Stimulated activated CD4-positive, alpha-beta T cell treated with anti-CD3 and anti-CD28 coated beads, Interleukin-12 subunit alpha, Interleukin-12 subunit beta, amount 100 ng/mL, for 4 hours (primary cell): Measurements from ENCODE around the gene CLASRP.
"Not testable (repeated sequence)": the region's sequence is repeated elsewhere in the genome, so short reads cannot be mapped to it uniquely, and the experiment has no call there.

Experiments
- DNase-seq: peaks from one replicate; pipeline ENCODE4 v3.0.0-alpha.2; 2020

Gene CLASRP

DNA sequence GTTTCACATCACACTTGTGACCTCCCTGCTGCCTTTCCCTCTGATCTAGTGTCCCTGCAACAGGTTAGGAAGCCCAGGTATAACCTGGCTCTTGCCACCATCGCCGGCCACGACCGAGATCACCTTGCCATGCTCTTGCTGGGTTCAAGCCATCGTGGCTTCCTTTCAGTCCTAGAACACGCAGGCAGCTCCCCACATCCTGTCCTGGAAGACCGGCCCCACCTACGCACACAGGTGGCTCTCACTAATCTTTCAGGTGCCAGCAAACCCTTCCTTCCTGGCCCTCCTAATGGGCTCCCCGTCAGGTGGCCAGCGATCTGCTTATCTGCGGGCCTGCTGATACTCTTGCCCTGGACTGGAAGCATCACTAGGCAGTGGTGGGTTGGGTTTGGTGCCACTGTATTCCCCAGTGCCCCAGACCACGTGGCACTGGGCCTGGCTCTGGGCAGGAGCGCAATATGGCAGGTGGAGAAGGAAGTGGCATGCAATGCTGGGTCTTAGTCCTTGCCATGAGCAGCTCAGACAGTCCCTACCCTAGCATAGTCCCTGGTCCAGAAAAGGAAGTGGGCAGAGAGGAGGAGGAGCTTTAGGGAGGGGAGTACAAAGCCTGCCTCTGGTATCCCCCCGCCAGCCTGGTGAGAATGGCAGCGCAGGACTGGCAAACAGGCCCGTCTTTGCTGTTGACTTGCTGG, 66.0 kb downstream of the CLASRP start:
- no peak for DNase-seq

DNA sequence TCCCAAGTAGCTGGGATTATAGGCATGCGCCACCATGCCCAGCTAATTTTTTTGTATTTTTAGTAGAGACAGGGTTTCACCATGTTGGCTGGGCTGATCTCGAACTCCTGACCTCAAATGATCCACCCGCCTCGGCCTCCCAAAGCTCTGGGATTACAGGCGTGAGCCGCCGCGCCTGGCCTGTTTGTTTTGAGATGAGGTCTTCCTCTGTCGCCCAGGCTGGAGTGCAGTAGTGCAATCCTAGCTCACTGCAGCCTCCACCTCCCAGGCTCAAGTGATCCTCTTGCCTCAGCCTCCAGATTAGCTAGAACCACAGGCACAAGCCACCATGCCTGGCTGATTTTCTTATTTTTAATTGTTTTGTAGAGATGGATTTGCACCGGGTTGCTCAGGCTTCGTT, 67.5 kb downstream of the CLASRP start:
- not testable (repeated sequence) for DNase-seq

DNA sequence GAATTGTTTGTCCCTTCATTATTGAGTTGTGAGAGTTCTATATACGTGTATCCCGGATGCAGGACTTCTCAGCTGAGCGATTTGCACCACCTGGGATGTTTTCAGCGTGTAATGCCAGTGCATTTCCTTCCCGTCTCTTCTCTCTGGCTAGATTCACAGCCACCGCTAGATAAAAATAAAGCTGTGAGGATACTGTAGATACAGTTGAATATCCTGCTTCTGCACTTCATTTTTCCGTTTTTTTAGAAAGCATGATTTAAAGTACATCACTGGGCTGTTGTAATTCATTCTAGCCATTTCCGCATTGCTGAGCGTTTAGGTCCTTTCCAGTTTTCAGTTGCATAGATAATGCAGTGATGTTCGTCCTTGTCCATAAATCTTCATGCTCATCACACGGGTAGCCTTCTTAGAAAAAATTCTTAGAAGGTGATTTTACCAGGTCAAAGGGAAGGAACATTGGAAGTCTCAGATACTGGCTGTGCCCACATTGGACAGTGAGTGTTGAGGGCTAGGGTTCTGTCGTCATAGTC, 68.8 kb downstream of the CLASRP start:
- DNase-seq, result no peak

DNA sequence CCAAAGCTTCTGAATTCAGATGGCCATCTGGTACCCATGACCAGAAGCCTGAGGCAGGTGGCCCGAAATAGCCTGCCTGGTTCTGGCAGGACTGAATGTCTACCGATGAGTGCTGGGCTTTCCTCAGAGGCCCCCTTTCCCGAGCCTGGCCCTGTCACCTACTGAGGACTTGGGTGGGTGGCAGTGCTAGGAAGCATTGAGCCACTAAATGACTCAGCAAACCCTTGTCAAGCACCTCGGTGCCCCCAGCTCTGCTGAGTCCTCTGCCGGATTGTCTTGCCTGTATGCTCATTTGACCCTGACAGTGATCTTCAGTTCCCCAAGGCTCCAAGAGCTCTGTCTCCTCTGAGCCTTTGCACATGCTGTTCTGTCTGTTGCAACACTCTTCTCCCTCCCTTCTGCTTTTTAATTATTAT, 72.0 kb downstream of the CLASRP start:
- no peak for DNase-seq

DNA sequence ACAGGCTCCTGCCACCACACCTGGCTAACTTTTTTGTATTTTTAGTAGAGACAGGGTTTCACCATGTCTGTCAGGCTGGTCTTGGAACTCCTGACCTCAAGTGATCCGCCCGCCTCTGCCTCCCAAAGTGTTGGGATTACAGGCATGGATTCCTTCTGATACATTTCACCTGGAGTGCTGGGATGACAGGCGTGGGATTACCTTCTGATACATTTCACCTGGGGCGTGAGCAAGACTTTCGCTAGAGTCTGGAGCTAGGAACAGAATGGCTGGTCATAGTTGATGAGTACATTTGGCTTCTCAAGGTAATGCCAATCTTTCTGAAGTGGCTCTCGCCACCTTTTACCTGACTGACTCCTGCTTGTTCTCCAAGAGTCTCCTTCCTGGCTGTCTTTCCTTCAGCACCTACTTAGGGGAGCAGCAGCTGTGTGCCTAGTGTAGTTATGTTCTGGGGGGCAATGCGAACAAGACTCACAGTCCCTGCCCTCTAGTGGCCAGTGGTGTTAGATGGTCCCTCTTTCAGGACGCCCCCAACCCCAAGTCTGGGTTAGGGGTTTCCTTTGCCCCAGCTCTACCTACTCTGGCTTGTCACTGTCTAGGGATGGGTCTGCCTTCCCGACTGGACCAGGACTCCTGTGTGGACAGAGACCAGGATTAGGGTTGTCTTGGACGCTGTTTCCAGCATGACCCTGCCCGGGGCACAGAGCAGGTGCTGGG, 73.4 kb downstream of the CLASRP start:
- no peak for DNase-seq

DNA sequence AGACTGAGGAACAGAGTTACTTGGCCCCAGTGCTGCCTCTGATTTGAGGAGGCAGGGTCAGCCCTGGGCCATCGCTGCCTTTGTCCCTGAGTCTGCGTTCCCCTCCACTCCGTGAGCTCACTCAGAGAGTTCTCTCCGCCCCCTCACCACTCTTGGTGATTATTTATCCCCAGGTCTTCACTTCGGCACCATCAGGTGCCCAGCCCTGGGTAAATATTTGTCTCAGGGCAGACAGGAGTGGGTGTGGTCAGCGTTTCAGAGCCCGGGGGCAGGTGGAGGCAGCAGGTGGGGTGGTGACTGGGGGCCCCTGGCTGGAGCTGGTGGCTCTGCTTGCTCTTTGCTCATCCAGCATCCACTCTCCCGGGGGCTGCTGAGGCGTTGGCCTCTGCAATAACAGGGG, 74.8 kb downstream of the CLASRP start:
- no peak for DNase-seq

DNA sequence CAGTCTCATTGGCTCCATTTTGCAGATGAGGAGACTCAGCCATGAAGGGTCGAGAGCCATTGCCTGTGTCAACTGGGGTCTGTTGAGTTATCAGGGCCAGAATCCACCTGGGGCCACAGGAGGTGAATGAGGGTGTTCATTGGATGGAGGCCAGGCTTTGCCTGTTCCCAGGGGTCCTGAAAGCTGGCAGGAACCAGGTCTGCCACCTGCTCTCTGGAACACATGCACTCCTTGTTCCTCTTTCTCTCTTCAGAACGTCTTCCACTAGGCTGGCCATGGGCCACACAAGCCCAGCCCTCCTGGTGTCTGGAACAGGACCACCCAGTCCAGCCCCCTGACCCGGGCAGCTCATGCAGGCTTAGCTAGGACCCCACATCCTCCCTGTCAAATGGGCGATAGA, 75.3 kb downstream of the CLASRP start:
- DNase-seq, result no peak

DNA sequence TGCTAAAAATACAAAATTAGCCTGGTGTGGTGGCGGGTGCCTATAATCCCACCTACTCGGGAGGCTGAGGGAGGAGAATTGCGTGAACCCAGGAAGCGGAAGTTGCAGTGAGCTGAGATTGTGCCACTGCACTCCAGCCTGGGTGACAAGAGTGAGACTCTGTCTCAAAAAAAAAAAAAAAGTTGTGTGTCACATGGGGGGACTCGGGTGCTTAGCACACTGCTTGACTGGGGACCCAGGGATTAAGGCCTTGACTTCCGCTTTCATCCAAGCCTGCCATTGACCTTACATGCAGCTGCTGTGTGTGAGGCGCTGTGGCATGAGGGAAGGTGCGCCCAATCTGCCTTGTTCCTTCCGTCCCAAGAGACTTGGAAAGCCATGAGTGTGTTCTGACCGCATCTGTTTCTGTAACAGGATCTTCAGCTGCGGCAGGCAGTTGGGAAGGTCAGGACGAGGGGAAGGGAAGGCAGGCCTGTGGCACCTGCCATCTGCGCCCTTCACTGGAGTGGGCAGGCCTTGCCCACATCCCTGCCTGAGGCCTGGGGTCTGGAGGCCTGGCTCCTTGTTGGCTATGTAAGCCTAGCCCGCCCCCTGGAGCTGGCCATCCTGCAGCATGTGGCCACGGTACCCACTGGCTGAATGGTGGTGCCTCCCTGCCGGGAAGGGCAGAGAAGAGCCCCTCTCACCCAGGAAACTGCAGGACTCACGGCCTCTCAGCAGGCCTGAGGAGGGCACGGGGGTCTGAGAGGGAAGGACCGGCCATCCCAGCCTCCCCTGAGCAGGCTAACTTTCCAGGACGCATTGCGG, 77.2 kb downstream of the CLASRP start:
- DNase-seq, result no peak

DNA sequence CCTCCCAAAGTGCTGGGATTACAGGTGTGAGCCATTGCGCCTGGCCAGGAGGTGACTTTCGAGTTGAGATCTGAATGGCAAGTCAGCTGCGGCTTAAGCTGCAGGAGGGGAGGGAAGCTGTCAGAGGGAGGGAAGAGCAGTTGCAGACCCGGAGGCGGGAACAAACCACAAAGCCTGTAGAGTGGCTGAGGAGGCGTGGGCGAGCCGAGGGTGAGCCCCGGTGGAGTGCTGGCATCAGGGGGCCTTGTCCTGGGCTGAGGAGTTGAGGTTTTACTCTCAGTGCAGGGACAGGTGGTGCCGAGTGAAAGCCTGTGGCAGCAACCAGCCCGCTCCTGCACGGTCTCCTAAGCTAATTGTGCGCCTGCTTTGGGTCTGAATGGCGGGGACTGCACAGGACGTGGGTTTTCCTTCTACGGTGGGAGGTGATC, 78.3 kb downstream of the CLASRP start:
- DNase-seq, result peak; percentile 53

DNA sequence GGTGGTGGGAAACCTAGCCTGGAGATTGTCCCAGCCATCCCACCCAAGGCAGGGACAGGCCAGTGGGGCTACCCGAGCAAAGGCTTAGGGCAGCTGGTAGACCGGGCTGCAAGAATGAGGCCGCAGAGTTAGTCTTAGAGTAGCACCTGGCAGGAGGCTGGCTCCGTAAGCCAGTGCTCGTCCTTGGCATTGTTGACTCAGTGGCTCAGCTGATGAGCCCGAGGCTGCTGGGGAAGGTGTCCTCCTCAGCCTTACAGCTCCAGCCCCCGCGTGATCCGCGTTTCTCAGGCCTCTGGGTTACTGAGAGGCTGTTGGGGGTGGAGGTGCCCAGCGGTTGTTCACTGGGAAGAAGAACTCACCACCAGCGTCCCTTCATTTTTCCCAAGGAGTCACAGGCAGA, 78.8 kb downstream of the CLASRP start:
- DNase-seq, result no peak

DNA sequence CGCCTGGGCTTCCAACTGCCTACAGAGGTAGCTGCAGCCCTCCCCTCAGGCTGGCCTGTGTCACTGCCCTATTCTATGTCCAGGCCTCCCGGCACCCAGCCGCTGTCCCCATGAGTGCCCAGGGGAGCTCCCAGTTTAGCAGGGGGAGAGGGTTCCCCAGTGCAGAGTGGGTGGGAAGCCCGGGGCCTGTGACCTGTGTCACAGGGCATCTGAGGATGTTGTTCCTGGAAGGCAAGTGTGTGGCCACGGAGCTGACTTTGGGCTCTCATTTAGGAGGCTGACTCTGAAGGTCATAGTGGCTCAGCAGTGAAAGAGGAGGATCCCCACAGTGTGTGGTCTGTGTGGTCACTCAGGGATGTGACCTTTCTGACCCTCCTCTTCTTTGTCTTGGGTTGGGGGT, 79.3 kb downstream of the CLASRP start:
- DNase-seq, result no peak

DNA sequence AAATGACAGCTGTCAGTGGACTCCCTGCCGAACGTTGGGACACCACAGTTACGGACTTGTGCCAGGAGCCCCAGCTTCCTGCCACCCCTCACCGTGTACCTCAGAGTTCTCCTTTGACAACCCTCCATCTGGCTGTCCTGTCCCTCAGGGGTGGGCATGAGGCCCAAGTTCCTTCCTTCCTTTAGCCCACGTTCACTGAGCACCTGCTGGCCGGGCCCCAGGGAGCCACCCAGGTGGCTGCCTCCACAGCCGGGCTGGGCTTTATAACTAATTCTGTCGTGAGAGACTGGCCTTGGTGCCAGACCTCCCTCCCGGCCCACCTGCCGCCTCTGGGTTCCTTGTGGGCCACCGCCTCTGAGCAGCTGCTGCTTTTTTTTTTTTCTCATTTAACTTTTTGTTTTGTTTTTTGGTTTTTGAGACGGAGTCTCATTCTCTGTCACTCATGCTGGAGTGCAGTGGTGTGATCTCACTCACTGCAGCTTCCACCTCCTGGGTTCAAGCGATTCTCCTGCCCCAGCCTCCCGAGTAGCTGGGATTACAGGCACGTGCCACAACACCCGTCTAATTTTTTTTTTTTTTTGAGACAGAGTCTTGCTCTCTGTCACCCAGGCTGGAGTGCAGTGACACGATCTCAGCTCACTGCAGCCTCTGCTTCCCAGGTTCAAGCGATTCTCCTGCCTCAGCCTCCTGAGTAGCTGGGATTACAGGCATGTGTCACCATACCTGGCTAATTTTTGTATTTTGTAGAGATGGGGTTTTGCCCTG, 79.9 kb downstream of the CLASRP start:
- not testable (repeated sequence) for DNase-seq

DNA sequence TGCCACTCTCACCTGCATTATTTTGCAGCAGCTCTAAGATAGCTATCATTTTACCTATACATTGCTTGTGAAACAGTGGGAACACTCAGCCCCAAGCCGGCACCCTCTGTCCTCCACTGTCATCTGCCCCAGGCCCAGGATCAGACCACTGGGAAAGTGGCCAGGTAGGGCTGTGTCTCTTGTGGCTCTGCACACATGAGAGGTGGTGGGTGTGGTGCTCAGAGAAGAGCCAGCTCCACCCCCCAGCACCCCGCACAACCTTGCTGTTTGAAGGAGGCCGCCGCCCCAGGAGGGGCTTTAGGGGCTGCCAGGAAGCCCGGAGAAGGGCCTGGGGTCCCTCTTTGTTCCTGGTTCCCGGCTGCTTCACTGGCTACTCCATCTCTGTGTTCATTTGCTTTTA, 80.7 kb downstream of the CLASRP start:
- DNase-seq, result no peak
